Natural killer cell (primary cell): ENCODE measurements around the gene FOCAD. TPM values are rescaled to one million over a fixed set of nuclear protein-coding genes. Genes with fewer than 3 reads are reported as not detected.

Experiments used
- ATAC-seq, 3 donors: fragments of 150-1000 bp in 2 of 3; fragments of 200-7000 bp in 1 of 3; cut with Tn5 transposase; 1 replicate in 1 of 3; 2 replicates in 2 of 3; pipeline ENCODE4 v1.10.0; 2021; ENCODE audit warnings: mild to moderate bottlenecking in 2 of 3, moderate library complexity in 2 of 3
- DNase-seq, 2 donors: peaks; one replicate each; pipeline versions ENCODE4 v3.0.0 to v3.0.0-alpha.2; 2013 to 2021; ENCODE audit warnings: mixed read lengths in 1 of 2
- H3K27ac ChIP-seq: one replicate; pipeline ENCODE4 v1.5.1; 2013; ENCODE audit warnings: mild to moderate bottlenecking, low read length
- H3K27me3 ChIP-seq: one replicate; pipeline ENCODE4 v1.6.1; 2013; ENCODE audit warnings: low read length; ENCODE audit not compliant: control insufficient read depth, insufficient read depth
- H3K36me3 ChIP-seq: one replicate; pipeline ENCODE4 v1.6.1; 2013; ENCODE audit warnings: low read length; ENCODE audit not compliant: control insufficient read depth, insufficient read depth
- H3K4me1 ChIP-seq: one replicate; pipeline ENCODE4 v1.6.1; 2013; ENCODE audit warnings: low read length; ENCODE audit not compliant: control insufficient read depth, insufficient read depth
- H3K4me3 ChIP-seq: one replicate; pipeline ENCODE4 v1.5.1; 2013; ENCODE audit warnings: low read length
- H3K9me3 ChIP-seq: one replicate; pipeline ENCODE4 v1.6.1; 2013; ENCODE audit warnings: low read length; ENCODE audit not compliant: control insufficient read depth, insufficient read depth
- H3K27ac Mint-ChIP-seq, 2 donors: one replicate each; pipeline ENCODE4 v1.8.0; 2022; ENCODE audit warnings: mild to moderate bottlenecking in 2 of 2, mixed read lengths in 2 of 2, moderate library complexity in 1 of 2
- H3K27me3 Mint-ChIP-seq, 2 donors: one replicate each; pipeline ENCODE4 v1.8.0; 2022; ENCODE audit warnings: low read depth in 2 of 2, mixed read lengths in 2 of 2
- H3K36me3 Mint-ChIP-seq: one replicate; pipeline ENCODE4 v1.8.0; 2022; ENCODE audit warnings: mixed read lengths
- H3K4me1 Mint-ChIP-seq, 2 donors: one replicate each; pipeline ENCODE4 v1.8.0; 2022; ENCODE audit warnings: mixed read lengths in 2 of 2
- H3K4me3 Mint-ChIP-seq: one replicate; pipeline ENCODE4 v1.8.0; 2022; ENCODE audit warnings: mild to moderate bottlenecking, moderate library complexity, mixed read lengths
- H3K9me3 Mint-ChIP-seq, 2 donors: one replicate each; pipeline ENCODE4 v1.8.0; 2022; ENCODE audit warnings: mixed read lengths in 2 of 2
- CTCF ChIP-seq: fragments of 200-600 bp; IDR thresholded peaks from one replicate; pipeline ENCODE4 v1.8.0; 2022; ENCODE audit warnings: antibody characterized with exemption
- WGBS: methylation state at CpG from one replicate; pipeline ENCODE4 v1.1.7; 2013; ENCODE audit warnings: missing lambda C conversion rate; ENCODE audit not compliant: insufficient coverage; 5-methylcytosine and 5-hydroxymethylcytosine counted together
- intact Hi-C: fragments of 100-400 bp; cut with micrococcal nuclease; formaldehyde crosslinking; loops from one replicate; pipeline ENCODE4 v1.14.2; 2022
- total RNA-seq, 4 donors: library from RNA; stranded (reverse); fragments of 120-200 nt in 1 of 4; gene quantifications; one replicate each; pipeline versions ENCODE4 v1.2.3 to v1.2.4, GENCODE V29; 2013 to 2022

The FOCAD gene
- total RNA-seq, 3 donors from 2014 or later (not counting 1 experiment from before 2014, with no cell fraction given): 15.1 to 27.6 (median 18.8) TPM

- Mint-ChIP-seq H3K36me3 (no peaks in the 10 kb centered on the region), H3K9me3 (no peaks in the 10 kb centered on the region), H3K27me3 (no peaks in the 10 kb centered on the region), H3K27ac (no peak overlapping the region), H3K4me3 (no peak overlapping the region), H3K4me1 (peaks cover 9 to 15% of the 10 kb centered on the region in 2 donors)
- peak in 1 of 2 donors; percentile 47 for DNase-seq
- no peaks in the 10 kb centered on the region for H3K27me3 ChIP-seq
- WGBS: no CpG with 5 or more reads among the region's 2 CpGs
- no peaks in the 10 kb centered on the region for H3K9me3 ChIP-seq
- H3K36me3 ChIP-seq: peaks cover 4% of the 10 kb centered on the region
- H3K4me1 ChIP-seq: no peaks in the 10 kb centered on the region
- no peak overlapping the region for H3K4me3 ChIP-seq
- intact Hi-C loops: no loop called here
- ATAC-seq: peak in 1 of 3 donors; percentile 13
- no peak for TF ChIP-seq CTCF
- no peak overlapping the region for H3K27ac ChIP-seq
Observed at GRCh38 chr9:20740929-20741582, 57.0 kb downstream of the FOCAD start.

GRCh38 chr9:20742833-20743232 lies 58.8 kb downstream of the FOCAD start:
- Histone ChIP-seq H3K9me3 (no peaks in the 10 kb centered on the region), H3K27me3 (no peaks in the 10 kb centered on the region), H3K36me3 (peaks cover 4% of the 10 kb centered on the region), H3K4me1 (no peaks in the 10 kb centered on the region), H3K27ac (no peak overlapping the region), H3K4me3 (no peak overlapping the region)
- intact Hi-C loops: no loop called here
- H3K4me3 Mint-ChIP-seq: no peak overlapping the region
- H3K4me1 Mint-ChIP-seq: peaks cover 9 to 15% of the 10 kb centered on the region in 2 donors
- H3K9me3 Mint-ChIP-seq: no peaks in the 10 kb centered on the region
- H3K36me3 Mint-ChIP-seq: no peaks in the 10 kb centered on the region
- no peak for ATAC-seq
- no peak for TF ChIP-seq CTCF
- H3K27me3 Mint-ChIP-seq: no peaks in the 10 kb centered on the region
- no peak for DNase-seq
- no peak overlapping the region for H3K27ac Mint-ChIP-seq
- WGBS: 91% methylated on average over 3 of the region's 3 CpGs

DNA sequence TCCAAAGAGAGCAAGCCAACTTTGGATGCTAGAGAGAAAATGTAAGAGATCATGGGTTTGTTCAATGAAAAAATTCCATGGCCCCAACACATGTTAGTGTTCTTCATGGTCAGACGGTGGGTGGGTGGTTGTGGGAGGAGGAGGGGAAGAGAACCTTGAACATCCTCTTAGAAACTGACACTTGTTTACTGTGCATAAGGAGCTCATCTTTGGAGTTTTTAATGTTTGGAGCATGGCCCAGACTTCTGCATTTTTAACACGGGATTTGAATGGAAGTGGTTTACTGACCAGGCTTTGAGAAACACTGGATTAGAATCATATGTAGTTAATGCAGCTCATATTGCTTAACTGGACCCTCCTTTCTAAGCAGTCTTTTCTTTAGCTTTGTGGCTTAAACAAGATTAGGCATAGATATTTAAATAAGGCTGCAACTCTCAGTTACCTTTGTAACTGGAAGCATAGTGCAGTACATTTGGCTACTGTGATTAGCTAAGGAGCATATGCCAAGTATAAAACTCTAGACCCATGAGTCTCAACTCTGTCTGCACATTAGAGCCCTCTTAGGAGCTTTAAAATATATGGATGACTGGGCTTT lies 60.1 kb downstream of the FOCAD start:
- H3K27me3 Mint-ChIP-seq: no peaks in the 10 kb centered on the region
- Histone ChIP-seq H3K9me3 (no peaks in the 10 kb centered on the region), H3K4me1 (no peaks in the 10 kb centered on the region), H3K27me3 (no peaks in the 10 kb centered on the region), H3K36me3 (peaks cover 3% of the 10 kb centered on the region), H3K27ac (no peak overlapping the region), H3K4me3 (no peak overlapping the region)
- no peak overlapping the region for H3K27ac Mint-ChIP-seq
- H3K36me3 Mint-ChIP-seq: no peaks in the 10 kb centered on the region
- no peak for TF ChIP-seq CTCF
- H3K9me3 Mint-ChIP-seq: no peaks in the 10 kb centered on the region
- WGBS: 83% methylated on average over 2 of the region's 2 CpGs
- intact Hi-C loops: no loop called here
- H3K4me3 Mint-ChIP-seq: no peak overlapping the region
- no peak for ATAC-seq
- peaks cover 9 to 15% of the 10 kb centered on the region in 2 donors for H3K4me1 Mint-ChIP-seq
- no peak for DNase-seq
